SK-N-SH treated with all-trans-retinoic acid at 6 μM for 48 hours (cell line): Measurements from ENCODE around the gene OMG.

Experiments
- ATAC-seq: fragments of 200-7000 bp; cut with Tn5 transposase; 3 replicates; pipeline ENCODE4 v1.9.1; 2020; ENCODE audit warnings: mild to moderate bottlenecking, moderate library complexity
- ARNTL ChIP-seq: fragments of 450-650 bp; formaldehyde crosslinking; IDR thresholded peaks from 2 replicates; pipeline ENCODE4 v1.5.0; 2020; ENCODE audit warnings: low read depth, mild to moderate bottlenecking, moderate library complexity, borderline replicate concordance
- BACH2 ChIP-seq: fragments of 250-450 bp; sonication (Bioruptor Pico); IDR thresholded peaks from 2 replicates; pipeline ENCODE4 v1.9.0; 2021; ENCODE audit warnings: mild to moderate bottlenecking, borderline replicate concordance
- CREB5 ChIP-seq: fragments of 250-450 bp; sonication (Bioruptor Pico); IDR thresholded peaks from 2 replicates; pipeline ENCODE4 v1.5.1; 2020; ENCODE audit warnings: low read depth, mild to moderate bottlenecking, moderate library complexity
- CSDC2 ChIP-seq: fragments of 250-450 bp; sonication (Bioruptor Pico); IDR thresholded peaks from 2 replicates; pipeline ENCODE4 v1.5.0; 2020; ENCODE audit warnings: mild to moderate bottlenecking, moderate library complexity
- CSRNP3 ChIP-seq: fragments of 250-450 bp; sonication (Bioruptor Pico); IDR thresholded peaks from 2 replicates; pipeline ENCODE4 v1.5.1; 2021; ENCODE audit warnings: mild to moderate bottlenecking, moderate library complexity
- GLIS3 ChIP-seq: fragments of 250-450 bp; sonication (Bioruptor Pico); IDR thresholded peaks from 2 replicates; pipeline ENCODE4 v1.5.0; 2020; ENCODE audit warnings: mild to moderate bottlenecking, moderate library complexity
- ISL1 ChIP-seq: fragments of 250-450 bp; sonication (Bioruptor Pico); IDR thresholded peaks from 2 replicates; pipeline ENCODE4 v2.1.2; 2022; ENCODE audit warnings: mild to moderate bottlenecking, moderate library complexity
- OSR1 ChIP-seq: fragments of 250-450 bp; sonication (Bioruptor Pico); IDR thresholded peaks from 2 replicates; pipeline ENCODE4 v1.8.0; 2022; ENCODE audit warnings: moderate library complexity, mild to moderate bottlenecking, inconsistent platforms
- PATZ1 ChIP-seq: fragments of 250-450 bp; sonication (Bioruptor Pico); IDR thresholded peaks from 2 replicates; pipeline ENCODE4 v1.8.0; 2020; ENCODE audit warnings: mild to moderate bottlenecking, moderate library complexity, borderline replicate concordance
- POU6F1 ChIP-seq: fragments of 250-450 bp; sonication (Bioruptor Pico); IDR thresholded peaks from 2 replicates; pipeline ENCODE4 v1.8.0; 2021; ENCODE audit warnings: low read depth, mild to moderate bottlenecking, moderate library complexity, borderline replicate concordance
- RARB ChIP-seq: fragments of 250-450 bp; sonication (Bioruptor Pico); IDR thresholded peaks from 2 replicates; pipeline ENCODE4 v1.8.0; 2021; ENCODE audit warnings: mild to moderate bottlenecking, moderate library complexity
- TCF4 ChIP-seq: fragments of 250-450 bp; sonication (Bioruptor Pico); IDR thresholded peaks from 2 replicates; pipeline ENCODE4 v1.8.0; 2021; ENCODE audit warnings: mild to moderate bottlenecking, moderate library complexity, borderline replicate concordance
- TSHZ2 ChIP-seq: fragments of 250-450 bp; sonication (Bioruptor Pico); IDR thresholded peaks from 2 replicates; pipeline ENCODE4 v1.5.0; 2020; ENCODE audit warnings: mild to moderate bottlenecking, moderate library complexity
- ZC3H10 ChIP-seq: fragments of 250-450 bp; sonication (Bioruptor Pico); IDR thresholded peaks from 2 replicates; pipeline ENCODE4 v1.5.1; 2021; ENCODE audit warnings: mild to moderate bottlenecking, moderate library complexity
- ZFP3 ChIP-seq: fragments of 250-450 bp; sonication (Bioruptor Pico); IDR thresholded peaks from 2 replicates; pipeline ENCODE4 v1.5.0; 2020; ENCODE audit warnings: mild to moderate bottlenecking, moderate library complexity
- ZFP30 ChIP-seq: fragments of 450-650 bp; formaldehyde crosslinking; IDR thresholded peaks from 2 replicates; pipeline ENCODE4 v1.5.0; 2022; ENCODE audit warnings: mild to moderate bottlenecking, moderate library complexity
- ZNF565 ChIP-seq: fragments of 450-650 bp; formaldehyde crosslinking; conservative IDR thresholded peaks from 2 replicates; pipeline ENCODE4 v1.5.0; 2020; ENCODE audit warnings: low read depth, mild to moderate bottlenecking, moderate library complexity
- ZNF70 ChIP-seq: fragments of 450-650 bp; formaldehyde crosslinking; IDR thresholded peaks from 2 replicates; pipeline ENCODE4 v1.5.0; 2020; ENCODE audit warnings: mild to moderate bottlenecking, moderate library complexity
- ZNF8 ChIP-seq: fragments of 450-650 bp; formaldehyde crosslinking; IDR thresholded peaks from 2 replicates; pipeline ENCODE4 v1.5.0; 2020; ENCODE audit warnings: mild to moderate bottlenecking, moderate library complexity

OMG gene

DNA sequence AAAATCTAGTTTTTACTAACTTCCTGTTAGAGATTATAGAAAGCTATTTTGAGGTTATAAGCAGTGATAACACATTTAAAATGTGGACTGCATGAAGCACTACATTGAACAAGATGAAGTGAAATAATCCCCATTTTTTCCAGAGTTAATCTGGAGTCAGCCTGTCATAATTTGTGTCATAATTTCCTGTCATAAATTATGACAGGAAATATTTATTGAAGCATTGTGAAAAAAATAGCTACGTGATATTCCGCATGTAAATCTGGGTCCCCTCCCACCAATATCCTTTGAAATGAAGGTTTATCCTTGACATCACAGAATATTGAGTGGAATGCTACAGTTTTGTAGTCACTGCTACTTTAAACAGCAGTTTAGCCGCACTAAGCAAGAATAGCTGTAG is 40.1 kb downstream of the OMG start:
- no peak for TF ChIP-seq ZNF70
- TF ChIP-seq GLIS3 = no peak
- TF ChIP-seq ZNF565 (CRISPR knock-in tag) = no peak
- no peak for TF ChIP-seq ZFP3 (CRISPR knock-in tag)
- no peak for TF ChIP-seq ZNF8 (CRISPR knock-in tag)
- no peak for TF ChIP-seq POU6F1
- TF ChIP-seq CSRNP3 = no peak
- no peak for TF ChIP-seq RARB (CRISPR knock-in tag)
- TF ChIP-seq OSR1 = no peak
- no peak for ATAC-seq

DNA sequence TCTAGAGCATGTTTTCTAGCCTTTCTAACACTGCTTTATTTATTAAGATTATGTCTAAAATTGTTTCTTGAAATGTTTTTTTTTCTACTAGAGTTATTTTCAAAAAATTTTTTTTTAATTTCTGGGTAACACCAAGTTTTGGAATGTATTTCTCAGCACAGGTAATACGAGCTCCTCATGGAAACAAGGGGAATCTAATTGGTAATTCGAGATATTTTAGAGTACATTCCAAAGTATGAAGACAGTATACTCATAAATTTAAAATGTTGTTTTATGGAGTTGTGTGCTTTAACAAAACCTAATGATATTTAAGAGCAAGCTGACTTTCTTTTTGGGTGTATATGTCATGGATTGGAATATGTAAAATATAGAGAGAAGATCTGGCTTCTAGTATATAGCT is 42.4 kb downstream of the OMG start:
- no peak for TF ChIP-seq PATZ1 (CRISPR knock-in tag)
- no peak for TF ChIP-seq ARNTL
- no peak for TF ChIP-seq GLIS3
- TF ChIP-seq ZNF8 (CRISPR knock-in tag) = no peak
- TF ChIP-seq ISL1 (CRISPR knock-in tag) = no peak
- no peak for TF ChIP-seq ZNF70
- no peak for TF ChIP-seq CSDC2
- no peak for TF ChIP-seq OSR1
- no peak for TF ChIP-seq ZFP3 (CRISPR knock-in tag)
- no peak for TF ChIP-seq ZNF565 (CRISPR knock-in tag)
- no peak for TF ChIP-seq ZC3H10
- TF ChIP-seq TCF4 (CRISPR knock-in tag) = no peak
- no peak for TF ChIP-seq CSRNP3
- no peak for TF ChIP-seq CREB5 (CRISPR knock-in tag)
- TF ChIP-seq, all 23 proteins: peak for 0
- ATAC-seq = peak; percentile 61

- no peak for ATAC-seq
- no peak for TF ChIP-seq TSHZ2 (CRISPR knock-in tag)
- TF ChIP-seq RARB (CRISPR knock-in tag) = no peak
- TF ChIP-seq ARNTL = no peak
- TF ChIP-seq POU6F1 = no peak
- no peak for TF ChIP-seq CSRNP3
- no peak for TF ChIP-seq ZNF70
- TF ChIP-seq BACH2 (CRISPR knock-in tag) = no peak
- TF ChIP-seq PATZ1 (CRISPR knock-in tag) = no peak
- no peak for TF ChIP-seq ZFP30 (CRISPR knock-in tag)
- TF ChIP-seq GLIS3 = no peak
Measured at GRCh38 chr17:31252741-31253140, 44.3 kb downstream of the OMG start.
